HG03025 (cell line): ENCODE measurements around the gene RXRG.

Experiments
- ATAC-seq: cut with Tn5 transposase; IDR thresholded peaks from one replicate; pipeline ENCODE4 v1.9.1; 2021; ENCODE audit warnings: mild to moderate bottlenecking, moderate library complexity; ENCODE audit not compliant: unreplicated experiment, low FRiP score

The RXRG gene

GRCh38 chr1:165376811-165377311, 68.1 kb downstream of the RXRG start:
- ATAC-seq = no peak

DNA sequence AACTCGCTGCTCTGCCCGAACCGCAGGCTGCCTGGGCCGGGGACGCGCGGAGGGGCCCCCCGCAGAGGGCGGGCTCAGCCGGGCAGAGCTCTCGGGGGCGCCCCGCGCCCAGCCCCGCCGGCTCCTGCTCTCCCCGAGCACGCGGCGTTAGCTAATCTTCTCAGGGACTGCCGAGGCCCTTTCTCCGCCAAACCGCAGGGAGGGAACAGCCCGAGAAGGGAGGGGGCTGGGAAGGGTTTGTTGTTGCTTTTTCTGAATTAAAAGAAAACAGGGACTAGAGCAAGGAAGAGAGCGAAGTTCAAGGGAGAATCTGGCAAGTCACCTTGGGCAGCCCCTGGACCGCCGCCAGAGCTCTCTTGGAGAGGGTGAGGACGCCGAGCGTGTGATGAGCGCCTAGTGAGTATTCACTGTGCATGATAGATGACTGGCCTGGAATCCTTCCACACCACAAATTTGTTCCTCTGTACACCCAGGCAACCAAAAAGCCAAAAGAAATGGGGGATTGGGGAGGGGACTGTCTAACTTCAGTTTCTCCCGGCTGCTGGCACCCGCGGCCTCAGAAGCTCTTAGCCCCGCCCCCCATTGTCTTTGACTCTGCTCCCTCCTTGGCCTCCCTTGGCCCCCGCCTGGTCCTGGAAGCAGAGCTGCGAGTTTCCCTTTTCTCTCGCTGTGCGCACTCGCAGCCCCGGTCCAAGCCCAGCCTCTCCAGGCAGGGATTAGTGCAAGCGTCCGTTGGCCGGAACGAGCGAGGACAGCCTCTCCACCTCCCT, 68.7 kb downstream of the RXRG start:
- ATAC-seq = no peak

GRCh38 chr1:165375623-165376022, 69.3 kb downstream of the RXRG start:
- ATAC-seq = no peak

GRCh38 chr1:165371588-165372225, 73.2 kb downstream of the RXRG start:
- ATAC-seq = no peak

DNA sequence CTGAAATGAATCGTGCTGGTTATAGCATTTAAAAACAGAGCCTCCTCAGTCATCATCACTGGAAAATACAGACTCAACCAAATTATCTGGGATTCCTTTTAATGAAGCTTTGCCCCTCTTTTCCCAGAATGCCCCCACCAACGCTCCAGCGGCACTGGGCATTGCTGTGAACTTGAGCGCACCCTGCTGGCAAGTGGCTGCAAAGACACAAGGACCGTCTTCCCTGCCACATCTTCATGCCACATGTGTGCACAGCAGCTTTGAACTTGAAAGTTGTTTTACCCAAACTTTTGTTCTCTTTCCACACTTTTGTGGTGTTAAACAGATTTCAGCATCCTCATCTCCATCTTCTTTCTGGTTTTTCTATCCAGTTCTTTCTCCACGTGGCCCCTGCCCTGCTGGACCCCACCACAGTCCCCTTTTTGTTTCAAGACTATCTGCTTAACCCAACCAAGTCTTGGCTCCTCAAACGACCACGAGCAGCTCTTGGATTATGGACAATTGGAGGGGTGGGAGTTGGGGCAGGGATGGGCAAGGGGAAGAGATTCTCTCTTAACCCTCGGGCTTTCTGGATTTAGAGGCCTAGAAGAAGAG, 75.6 kb downstream of the RXRG start:
- no peak for ATAC-seq

- ATAC-seq = peak; percentile 55
Measured at GRCh38 chr1:165367375-165367993, 77.4 kb downstream of the RXRG start.

- ATAC-seq = no peak
Measured at GRCh38 chr1:165365341-165365740, 79.6 kb downstream of the RXRG start.

- ATAC-seq = no peak
Measured at GRCh38 chr1:165364568-165365133, 80.3 kb downstream of the RXRG start.

DNA sequence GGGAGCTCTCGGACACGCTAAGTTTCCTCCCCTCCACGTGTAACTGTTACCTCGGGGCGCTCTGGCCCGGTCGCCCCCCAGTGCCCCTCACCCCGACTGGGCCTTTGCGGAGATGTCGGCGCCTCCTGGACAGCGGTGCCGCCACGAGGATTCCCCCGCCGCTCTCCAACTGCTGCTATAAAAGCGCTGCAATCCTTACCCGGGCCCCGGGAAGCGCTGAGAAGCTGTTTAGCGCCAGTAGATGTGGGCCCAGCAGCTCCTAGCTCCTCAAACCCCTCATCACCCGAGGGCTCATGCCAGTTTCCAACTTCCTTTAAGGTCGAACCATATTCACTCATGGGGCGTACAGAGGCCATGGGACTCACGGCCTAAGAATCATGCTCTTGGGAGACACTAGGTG, 88.0 kb downstream of the RXRG start:
- ATAC-seq = no peak

DNA sequence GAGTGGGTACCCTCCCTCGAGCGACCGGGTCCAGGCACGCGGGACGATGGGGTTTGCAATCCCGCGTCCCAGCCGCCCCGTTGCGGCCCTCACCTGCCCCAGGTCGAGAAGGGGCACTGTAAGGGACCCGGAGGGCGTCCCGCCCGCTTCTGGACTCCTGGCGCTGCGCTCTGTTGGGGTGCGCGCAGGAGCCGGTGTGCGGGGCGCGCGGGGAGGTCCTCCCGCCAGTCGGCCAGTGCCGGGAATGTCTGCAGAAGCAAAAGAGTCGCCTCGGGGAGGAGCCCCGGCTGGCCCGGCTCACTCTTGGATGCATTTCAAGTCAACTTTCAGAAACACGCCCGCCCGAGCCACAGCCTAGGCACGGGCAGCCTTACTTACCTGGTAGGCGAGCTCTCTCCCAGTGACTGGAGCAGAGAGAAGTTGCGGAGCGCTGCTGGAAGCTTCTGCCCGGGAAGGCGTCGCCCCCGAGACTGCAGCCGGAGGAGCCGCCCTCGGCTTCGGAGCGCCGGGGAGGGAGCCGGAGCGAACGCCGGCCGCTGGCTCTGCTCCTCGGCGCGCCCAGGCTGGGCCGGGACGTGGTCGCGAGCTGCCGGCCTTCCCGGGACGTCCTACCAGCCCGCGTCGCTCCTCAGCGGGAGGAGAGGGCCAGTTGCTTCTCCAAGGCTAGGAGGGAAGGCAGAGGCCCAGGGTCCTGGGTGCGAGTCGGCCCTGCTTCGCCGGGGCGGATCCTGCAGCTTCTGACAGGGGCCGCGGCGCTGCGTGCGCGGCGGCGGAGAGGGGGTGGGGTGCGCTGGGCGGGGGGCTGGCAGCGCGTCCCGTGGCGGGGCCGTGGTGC, 88.7 kb downstream of the RXRG start, which contains the start of gene LMX1A:
LMX1A (minus strand) TSS at position 739 of the 835 bp plus-strand sequence. CDS start 1,156 bp downstream, outside the sequence.
- ATAC-seq = no peak

GRCh38 chr1:165355139-165355976, 89.6 kb downstream of the RXRG start:
- ATAC-seq = no peak

GRCh38 chr1:165354739-165355138, 90.2 kb downstream of the RXRG start:
- ATAC-seq = no peak

DNA sequence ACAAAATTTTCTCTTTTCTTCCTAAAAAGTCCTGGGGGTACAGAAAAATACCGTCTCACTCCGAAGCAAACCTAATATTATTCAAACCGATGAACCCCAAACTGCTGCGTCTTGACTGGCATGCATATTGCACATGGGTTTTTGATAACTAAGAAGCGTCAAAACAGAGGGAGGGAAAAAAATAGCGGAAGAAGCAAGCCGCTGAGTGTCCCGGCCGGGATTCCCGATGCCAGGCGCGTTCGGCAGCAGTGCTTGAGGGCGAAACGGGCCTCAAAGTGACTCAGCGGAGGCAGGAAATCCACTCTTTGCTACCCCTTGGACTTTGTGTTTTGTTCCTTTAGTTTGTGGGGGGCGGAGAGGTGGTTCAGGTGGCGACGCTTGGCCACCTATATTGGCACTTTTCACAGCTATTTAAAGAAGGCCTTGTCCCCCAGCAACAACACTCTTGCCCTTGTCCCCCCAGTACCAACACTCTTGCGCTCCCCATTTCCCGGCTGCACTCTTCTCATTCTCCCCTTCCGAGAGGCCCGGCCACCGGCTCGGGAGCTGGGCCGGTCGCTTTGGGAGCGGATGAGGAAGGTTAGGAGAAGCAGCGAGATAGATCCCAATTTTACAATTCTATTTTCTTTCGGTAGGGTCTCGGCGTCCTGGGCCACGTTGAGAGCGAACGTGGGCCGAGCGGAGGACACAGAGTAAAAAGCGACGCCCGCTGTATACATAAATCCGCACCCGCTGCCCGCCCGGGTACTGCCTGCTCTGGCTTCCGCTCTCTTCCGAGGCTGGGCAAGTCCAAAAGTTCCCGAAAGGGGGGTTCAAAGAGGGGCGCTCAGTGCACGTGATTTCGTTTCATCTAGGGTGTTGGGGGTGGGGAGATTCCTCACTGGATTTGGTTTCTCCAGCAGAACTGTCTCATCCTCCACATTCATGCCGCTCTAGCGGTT, 90.9 kb downstream of the RXRG start:
- no peak for ATAC-seq

- no peak for ATAC-seq
Measured at GRCh38 chr1:165352442-165353293, 92.3 kb downstream of the RXRG start.

DNA sequence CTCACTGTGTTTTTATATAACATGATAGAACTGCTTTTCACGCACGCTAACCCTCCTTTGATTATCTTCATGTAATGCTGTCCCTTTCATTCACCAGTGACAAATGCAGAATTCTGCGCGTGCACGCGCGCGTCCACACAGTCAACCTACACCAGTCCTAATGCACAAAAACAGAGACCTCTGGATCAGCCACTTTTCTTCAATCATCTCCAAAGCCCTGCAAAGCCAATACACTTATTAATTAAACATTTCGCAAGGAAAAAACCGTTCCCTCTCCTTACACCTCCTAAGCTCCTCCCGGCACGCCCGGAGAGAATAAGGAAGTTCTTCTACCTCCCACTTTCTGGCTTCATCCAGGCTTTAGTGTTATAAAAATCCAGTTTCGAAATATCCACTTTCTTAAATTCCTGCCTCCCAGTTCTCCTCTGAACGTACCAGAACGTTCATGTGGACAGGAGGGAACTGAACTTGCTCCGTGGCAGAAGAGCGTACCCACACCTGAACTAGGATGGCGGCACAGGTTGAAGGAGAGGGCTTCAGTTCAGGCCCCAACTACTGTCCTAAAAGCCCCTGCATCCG, 93.0 kb downstream of the RXRG start:
- no peak for ATAC-seq
